HG03064 (cell line): Measurements from ENCODE around the gene COA4.

Experiments
- ATAC-seq: cut with Tn5 transposase; IDR thresholded peaks from one replicate; pipeline ENCODE4 v1.9.1; 2021; ENCODE audit warnings: low read depth; ENCODE audit not compliant: unreplicated experiment

COA4 gene

DNA sequence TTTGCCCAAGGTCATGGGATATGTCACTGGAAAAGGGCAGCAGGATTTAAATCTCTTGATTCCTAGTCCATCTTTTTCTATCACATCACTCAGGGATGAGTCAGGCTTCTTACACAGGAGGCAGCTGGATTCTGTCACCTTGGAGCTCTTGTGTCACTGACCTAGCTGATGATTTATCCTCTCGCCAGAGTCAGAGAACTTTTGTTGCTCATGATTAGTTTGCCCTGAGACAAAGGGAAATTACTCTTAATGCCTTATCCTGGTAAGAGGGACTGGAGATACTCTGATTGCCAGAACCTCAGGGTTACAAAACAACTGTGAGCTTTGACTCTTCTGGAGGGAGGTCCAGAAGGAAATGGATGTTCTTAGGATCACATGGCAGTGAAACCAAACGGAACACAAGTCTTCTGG lies 10.1 kb downstream of the COA4 start:
- ATAC-seq, result no peak

DNA sequence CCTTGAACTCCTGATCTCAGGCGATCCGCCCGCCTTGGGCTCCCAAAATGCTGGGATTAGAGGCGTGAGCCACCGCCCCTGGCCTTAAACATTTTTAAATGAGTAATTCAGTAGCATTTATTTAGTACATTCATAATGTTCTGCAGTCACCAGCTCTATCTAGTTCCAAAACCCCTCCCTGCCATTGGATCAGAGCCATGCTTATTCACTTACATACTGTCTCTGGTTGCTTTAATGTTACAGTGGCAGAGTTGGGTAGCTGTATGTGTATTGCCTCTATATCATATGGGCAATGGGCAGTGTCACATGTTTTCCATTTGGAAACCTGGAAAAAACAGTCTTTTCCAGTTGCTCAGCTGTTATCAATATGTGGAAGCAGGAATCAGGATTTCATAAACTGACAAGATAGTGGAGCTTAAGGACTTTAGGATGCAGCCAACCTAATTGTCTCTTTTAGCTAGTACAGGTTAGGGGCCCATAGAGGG lies 10.5 kb downstream of the COA4 start:
- no peak for ATAC-seq

GRCh38 chr11:73862986-73863385 lies 13.7 kb downstream of the COA4 start:
- ATAC-seq, result no peak

- ATAC-seq, result no peak
These were observed 16.4 kb downstream of the COA4 start for GRCh38 chr11:73860202-73860601.

- no peak for ATAC-seq
These were observed 17.0 kb downstream of the COA4 start for GRCh38 chr11:73859671-73860070.

- no peak for ATAC-seq
These were observed 20.5 kb downstream of the COA4 start for GRCh38 chr11:73856031-73856567.

- ATAC-seq, result no peak
These were observed 22.0 kb downstream of the COA4 start for GRCh38 chr11:73854680-73855079.

DNA sequence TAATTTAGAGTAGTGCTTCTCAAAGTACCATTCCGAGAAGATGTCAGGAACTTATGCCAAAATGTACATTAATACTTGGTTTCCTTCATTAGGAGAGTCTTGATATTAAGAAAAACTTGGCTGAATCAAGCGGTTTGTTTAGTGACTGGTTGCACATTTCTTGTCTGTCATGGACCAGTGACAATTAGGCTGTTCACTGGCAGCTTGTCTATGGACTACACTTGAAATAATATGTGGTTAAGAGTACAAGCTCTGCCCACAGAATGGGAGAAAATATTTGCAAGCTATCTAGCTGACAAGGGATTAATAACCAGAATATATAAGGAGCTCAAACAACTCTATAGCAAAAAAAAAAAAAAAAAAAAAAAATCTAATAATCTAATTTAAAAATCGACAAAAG lies 24.6 kb downstream of the COA4 start:
- no peak for ATAC-seq

GRCh38 chr11:73851046-73851764 lies 25.4 kb downstream of the COA4 start:
- ATAC-seq, result no peak

DNA sequence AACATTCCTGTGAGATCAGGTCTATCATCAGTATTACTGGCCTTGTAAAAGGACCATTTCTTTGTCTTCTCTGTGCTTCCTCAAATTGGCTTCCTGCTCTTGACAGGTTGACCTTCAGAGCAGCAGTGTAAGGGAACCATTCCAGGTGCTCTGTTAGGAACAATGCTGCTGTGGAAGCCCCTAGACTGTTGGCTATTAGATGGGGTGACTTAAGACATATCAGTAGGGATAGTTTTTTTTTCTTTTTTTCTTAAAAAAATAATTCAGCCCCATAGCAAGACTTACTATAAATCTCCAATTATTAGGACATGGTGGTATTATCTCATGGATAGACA lies 37.6 kb downstream of the COA4 start:
- no peak for ATAC-seq

- ATAC-seq, result no peak
These were observed 38.1 kb downstream of the COA4 start for GRCh38 chr11:73838443-73839122.

DNA sequence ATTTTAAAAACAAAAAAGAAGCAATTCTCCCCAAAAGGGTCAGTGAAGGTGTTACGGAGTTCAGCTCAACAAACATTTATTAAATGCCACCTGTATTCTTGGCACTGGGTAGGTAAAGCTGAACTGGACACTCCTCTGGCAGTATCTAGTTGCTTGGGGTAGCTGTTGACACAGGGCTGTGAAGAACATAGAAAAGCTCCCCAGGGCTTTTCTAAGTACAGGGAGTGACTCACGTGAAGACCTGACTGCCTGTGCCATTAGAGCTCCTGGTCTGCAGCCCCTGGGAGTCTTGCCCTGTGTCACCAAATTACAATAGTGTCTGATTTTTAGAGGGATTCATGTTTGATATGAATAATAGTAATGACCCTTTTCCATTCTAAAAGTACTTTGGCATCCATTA lies 43.6 kb downstream of the COA4 start:
- ATAC-seq, result no peak

DNA sequence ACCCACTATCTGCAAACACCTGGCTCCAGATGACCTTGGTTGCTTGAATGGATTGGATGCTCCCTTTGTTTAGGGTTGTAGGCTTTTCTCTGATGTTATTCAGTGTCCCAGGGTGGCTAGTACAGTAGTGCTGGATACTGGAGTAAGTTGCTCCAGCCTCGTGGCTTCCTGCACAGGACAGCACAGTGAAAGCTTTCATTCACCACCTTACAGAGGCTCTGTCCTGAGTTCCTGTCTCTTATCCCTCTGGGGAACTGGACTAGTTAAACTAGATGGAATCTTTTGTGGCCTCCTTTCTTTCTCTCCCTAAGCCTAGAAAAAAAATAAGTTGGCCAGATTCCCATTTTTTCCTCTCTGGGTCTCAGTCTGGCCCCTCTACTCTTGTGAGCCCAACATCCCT lies 46.4 kb downstream of the COA4 start:
- ATAC-seq, result no peak
